Measurements from ENCODE around the gene LY6G6C. TPM values are rescaled to one million over a fixed set of nuclear protein-coding genes. Genes with fewer than 3 reads are reported as not detected.

The LY6G6C gene
- total and polyA plus RNA-seq, 10 of the 15 experiments (the other 5 are each of a cell fraction or from before 2014, with no cell fraction given): not detected

DNA sequence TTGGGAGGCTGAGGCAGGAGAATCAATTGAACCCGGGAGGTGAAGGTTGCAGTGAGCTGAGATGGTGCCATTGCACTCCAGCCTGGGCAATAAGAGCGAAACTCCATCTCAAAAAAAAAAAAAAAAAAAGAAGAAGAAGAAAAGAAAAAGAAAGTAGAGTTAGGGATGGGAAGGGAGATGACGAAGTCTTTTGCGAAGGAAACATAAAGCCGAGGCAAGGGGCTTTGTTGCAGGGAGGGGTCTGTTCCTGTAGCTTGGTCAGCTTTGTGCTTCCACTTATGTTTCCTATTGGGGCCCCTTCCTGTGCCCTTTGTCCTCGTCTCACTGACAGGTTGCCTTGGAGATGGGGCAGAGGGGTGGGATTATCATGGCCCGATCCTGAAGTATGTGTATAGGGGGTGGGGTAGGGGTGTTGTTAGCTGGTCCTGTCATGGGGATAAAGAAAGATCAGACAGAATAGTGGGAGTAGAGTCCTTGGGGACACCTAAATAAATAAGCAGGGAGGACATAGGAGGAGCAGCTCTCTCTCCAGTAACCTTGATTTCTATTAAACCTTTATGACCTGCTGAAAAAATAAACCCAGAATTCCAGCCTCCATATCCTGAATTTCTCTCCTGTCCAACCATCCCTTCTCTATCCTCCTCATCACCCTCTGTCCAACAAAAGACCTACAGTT lies 15.9 kb upstream of the LY6G6C start (continued):
- TF ChIP-seq, protein P1, sequence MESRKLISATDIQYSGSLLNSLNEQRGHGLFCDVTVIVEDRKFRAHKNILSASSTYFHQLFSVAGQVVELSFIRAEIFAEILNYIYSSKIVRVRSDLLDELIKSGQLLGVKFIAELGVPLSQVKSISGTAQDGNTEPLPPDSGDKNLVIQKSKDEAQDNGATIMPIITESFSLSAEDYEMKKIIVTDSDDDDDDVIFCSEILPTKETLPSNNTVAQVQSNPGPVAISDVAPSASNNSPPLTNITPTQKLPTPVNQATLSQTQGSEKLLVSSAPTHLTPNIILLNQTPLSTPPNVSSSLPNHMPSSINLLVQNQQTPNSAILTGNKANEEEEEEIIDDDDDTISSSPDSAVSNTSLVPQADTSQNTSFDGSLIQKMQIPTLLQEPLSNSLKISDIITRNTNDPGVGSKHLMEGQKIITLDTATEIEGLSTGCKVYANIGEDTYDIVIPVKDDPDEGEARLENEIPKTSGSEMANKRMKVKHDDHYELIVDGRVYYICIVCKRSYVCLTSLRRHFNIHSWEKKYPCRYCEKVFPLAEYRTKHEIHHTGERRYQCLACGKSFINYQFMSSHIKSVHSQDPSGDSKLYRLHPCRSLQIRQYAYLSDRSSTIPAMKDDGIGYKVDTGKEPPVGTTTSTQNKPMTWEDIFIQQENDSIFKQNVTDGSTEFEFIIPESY (IDR thresholded peaks at IDR 0.05): no peak
- no peak for TF ChIP-seq RCOR1 (conservative IDR thresholded peaks at IDR 0.05; ENCODE audit: low read depth, low read length)
- no peak for TF ChIP-seq BACH1 (IDR thresholded peaks at IDR 0.05; ENCODE audit: borderline replicate concordance)
- no peak for TF ChIP-seq ATF7 (IDR thresholded peaks at IDR 0.05; ENCODE audit: low read depth)
- TF ChIP-seq STAT1 (conservative IDR thresholded peaks at IDR 0.05): no peak
- TF ChIP-seq, protein P2, sequence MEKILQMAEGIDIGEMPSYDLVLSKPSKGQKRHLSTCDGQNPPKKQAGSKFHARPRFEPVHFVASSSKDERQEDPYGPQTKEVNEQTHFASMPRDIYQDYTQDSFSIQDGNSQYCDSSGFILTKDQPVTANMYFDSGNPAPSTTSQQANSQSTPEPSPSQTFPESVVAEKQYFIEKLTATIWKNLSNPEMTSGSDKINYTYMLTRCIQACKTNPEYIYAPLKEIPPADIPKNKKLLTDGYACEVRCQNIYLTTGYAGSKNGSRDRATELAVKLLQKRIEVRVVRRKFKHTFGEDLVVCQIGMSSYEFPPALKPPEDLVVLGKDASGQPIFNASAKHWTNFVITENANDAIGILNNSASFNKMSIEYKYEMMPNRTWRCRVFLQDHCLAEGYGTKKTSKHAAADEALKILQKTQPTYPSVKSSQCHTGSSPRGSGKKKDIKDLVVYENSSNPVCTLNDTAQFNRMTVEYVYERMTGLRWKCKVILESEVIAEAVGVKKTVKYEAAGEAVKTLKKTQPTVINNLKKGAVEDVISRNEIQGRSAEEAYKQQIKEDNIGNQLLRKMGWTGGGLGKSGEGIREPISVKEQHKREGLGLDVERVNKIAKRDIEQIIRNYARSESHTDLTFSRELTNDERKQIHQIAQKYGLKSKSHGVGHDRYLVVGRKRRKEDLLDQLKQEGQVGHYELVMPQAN (conservative IDR thresholded peaks at IDR 0.05): no peak
- TF ChIP-seq IKZF1 (conservative IDR thresholded peaks at IDR 0.05): no peak
- TF ChIP-seq NFIC (IDR thresholded peaks at IDR 0.05; ENCODE audit: low read depth, low read length): no peak
- TF ChIP-seq TBL1XR1 (IDR thresholded peaks at IDR 0.05; ENCODE audit: low read depth, low read length): no peak
- TF ChIP-seq HCFC1 (IDR thresholded peaks at IDR 0.05; ENCODE audit: low read length): no peak
- TF ChIP-seq, protein P3, sequence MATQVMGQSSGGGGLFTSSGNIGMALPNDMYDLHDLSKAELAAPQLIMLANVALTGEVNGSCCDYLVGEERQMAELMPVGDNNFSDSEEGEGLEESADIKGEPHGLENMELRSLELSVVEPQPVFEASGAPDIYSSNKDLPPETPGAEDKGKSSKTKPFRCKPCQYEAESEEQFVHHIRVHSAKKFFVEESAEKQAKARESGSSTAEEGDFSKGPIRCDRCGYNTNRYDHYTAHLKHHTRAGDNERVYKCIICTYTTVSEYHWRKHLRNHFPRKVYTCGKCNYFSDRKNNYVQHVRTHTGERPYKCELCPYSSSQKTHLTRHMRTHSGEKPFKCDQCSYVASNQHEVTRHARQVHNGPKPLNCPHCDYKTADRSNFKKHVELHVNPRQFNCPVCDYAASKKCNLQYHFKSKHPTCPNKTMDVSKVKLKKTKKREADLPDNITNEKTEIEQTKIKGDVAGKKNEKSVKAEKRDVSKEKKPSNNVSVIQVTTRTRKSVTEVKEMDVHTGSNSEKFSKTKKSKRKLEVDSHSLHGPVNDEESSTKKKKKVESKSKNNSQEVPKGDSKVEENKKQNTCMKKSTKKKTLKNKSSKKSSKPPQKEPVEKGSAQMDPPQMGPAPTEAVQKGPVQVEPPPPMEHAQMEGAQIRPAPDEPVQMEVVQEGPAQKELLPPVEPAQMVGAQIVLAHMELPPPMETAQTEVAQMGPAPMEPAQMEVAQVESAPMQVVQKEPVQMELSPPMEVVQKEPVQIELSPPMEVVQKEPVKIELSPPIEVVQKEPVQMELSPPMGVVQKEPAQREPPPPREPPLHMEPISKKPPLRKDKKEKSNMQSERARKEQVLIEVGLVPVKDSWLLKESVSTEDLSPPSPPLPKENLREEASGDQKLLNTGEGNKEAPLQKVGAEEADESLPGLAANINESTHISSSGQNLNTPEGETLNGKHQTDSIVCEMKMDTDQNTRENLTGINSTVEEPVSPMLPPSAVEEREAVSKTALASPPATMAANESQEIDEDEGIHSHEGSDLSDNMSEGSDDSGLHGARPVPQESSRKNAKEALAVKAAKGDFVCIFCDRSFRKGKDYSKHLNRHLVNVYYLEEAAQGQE (IDR thresholded peaks at IDR 0.05; ENCODE audit: low read depth, low read length): no peak
- no peak for TF ChIP-seq EP300 (IDR thresholded peaks at IDR 0.05; ENCODE audit: borderline replicate concordance in 1 of 2, control insufficient read depth in 1 of 2, low read depth in 2 of 2, low read length in 2 of 2)
- TF ChIP-seq SPI1 (IDR thresholded peaks at IDR 0.05; ENCODE audit: borderline replicate concordance, insufficient read depth, low read depth, low read length): no peak
- TF ChIP-seq FOS (IDR thresholded peaks at IDR 0.05; ENCODE audit: borderline replicate concordance, extremely low read depth, insufficient read length): no peak
- peak; percentile 33 for TF ChIP-seq SP1 (IDR thresholded peaks at IDR 0.05; ENCODE audit: low read depth, low read length)
- TF ChIP-seq ZNF274 (IDR thresholded peaks at IDR 0.05; ENCODE audit: insufficient read depth, insufficient read length): no peak
- no peak for TF ChIP-seq SMAD1 (IDR thresholded peaks at IDR 0.05; ENCODE audit: low read depth, partially characterized antibody)
- no peak for TF ChIP-seq EED (IDR thresholded peaks at IDR 0.05; ENCODE audit: low read depth)
- no peak for TF ChIP-seq NFYB (IDR thresholded peaks at IDR 0.05; ENCODE audit: insufficient read depth, low read depth, low read length)
- TF ChIP-seq, protein P4, sequence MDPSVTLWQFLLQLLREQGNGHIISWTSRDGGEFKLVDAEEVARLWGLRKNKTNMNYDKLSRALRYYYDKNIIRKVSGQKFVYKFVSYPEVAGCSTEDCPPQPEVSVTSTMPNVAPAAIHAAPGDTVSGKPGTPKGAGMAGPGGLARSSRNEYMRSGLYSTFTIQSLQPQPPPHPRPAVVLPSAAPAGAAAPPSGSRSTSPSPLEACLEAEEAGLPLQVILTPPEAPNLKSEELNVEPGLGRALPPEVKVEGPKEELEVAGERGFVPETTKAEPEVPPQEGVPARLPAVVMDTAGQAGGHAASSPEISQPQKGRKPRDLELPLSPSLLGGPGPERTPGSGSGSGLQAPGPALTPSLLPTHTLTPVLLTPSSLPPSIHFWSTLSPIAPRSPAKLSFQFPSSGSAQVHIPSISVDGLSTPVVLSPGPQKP (IDR thresholded peaks at IDR 0.05; ENCODE audit: low read depth, low read length): no peak
- no peak for TF ChIP-seq BRCA1 (IDR thresholded peaks at IDR 0.05; ENCODE audit: low read depth, low read length)
- no peak for TF ChIP-seq MYC (IDR thresholded peaks at IDR 0.05; ENCODE audit: insufficient read depth, insufficient read length, insufficient replicate concordance, low read length, severe bottlenecking)
- no peak for TF ChIP-seq BCL11A (IDR thresholded peaks at IDR 0.05; ENCODE audit: low read depth, low read length)

Data from GM12878 (cell line).